NCI-H2107 (cell line): ENCODE data around the gene HUNK.
"Not testable (repeated sequence)": the region's sequence is repeated elsewhere in the genome, so short reads cannot be mapped to it uniquely, and the experiment has no call there.

Experiments used
- DNase-seq: peaks from one replicate; lab custom pipeline; 2025; lab: John Stamatoyannopoulos, UW

HUNK gene

GRCh38 chr21:31921079-31921478 lies 48.3 kb downstream of the HUNK start:
- DNase-seq = no peak

GRCh38 chr21:31922881-31923280 lies 50.1 kb downstream of the HUNK start:
- no peak for DNase-seq

GRCh38 chr21:31923756-31924155 lies 50.9 kb downstream of the HUNK start:
- DNase-seq = no peak

- DNase-seq = no peak
Observed at GRCh38 chr21:31924548-31924947, 51.7 kb downstream of the HUNK start.

- DNase-seq = no peak
Observed at GRCh38 chr21:31926498-31926897, 53.7 kb downstream of the HUNK start.

- no peak for DNase-seq
Observed at GRCh38 chr21:31927689-31928353, 55.0 kb downstream of the HUNK start.

- DNase-seq = no peak
Observed at GRCh38 chr21:31928656-31929055, 55.8 kb downstream of the HUNK start.

GRCh38 chr21:31929548-31929947 lies 56.7 kb downstream of the HUNK start:
- no peak for DNase-seq

- no peak for DNase-seq
Observed at GRCh38 chr21:31930001-31930400, 57.2 kb downstream of the HUNK start.

GRCh38 chr21:31931644-31932469 lies 59.0 kb downstream of the HUNK start:
- no peak for DNase-seq

GRCh38 chr21:31932470-31932764 lies 59.6 kb downstream of the HUNK start:
- DNase-seq = no peak

- DNase-seq = no peak
Observed at GRCh38 chr21:31937303-31937702, 64.5 kb downstream of the HUNK start.

- no peak for DNase-seq
Observed at GRCh38 chr21:31938330-31939301, 65.8 kb downstream of the HUNK start.

GRCh38 chr21:31941694-31942093 lies 68.9 kb downstream of the HUNK start:
- DNase-seq = no peak

GRCh38 chr21:31943561-31943960 lies 70.7 kb downstream of the HUNK start:
- no peak for DNase-seq

- DNase-seq = no peak
Observed at GRCh38 chr21:31945141-31945540, 72.3 kb downstream of the HUNK start.

- DNase-seq = no peak
Observed at GRCh38 chr21:31945546-31945945, 72.7 kb downstream of the HUNK start.

- DNase-seq = no peak
Observed at GRCh38 chr21:31946231-31946630, 73.4 kb downstream of the HUNK start.

GRCh38 chr21:31946876-31947550 lies 74.2 kb downstream of the HUNK start:
- DNase-seq = not testable (repeated sequence)

GRCh38 chr21:31948676-31949075 lies 75.9 kb downstream of the HUNK start:
- no peak for DNase-seq

- no peak for DNase-seq
Observed at GRCh38 chr21:31952828-31953227, 80.0 kb downstream of the HUNK start.

GRCh38 chr21:31957631-31958030 lies 84.8 kb downstream of the HUNK start:
- DNase-seq = no peak
